Measurements from ENCODE around the gene AP3B1.

DNA sequence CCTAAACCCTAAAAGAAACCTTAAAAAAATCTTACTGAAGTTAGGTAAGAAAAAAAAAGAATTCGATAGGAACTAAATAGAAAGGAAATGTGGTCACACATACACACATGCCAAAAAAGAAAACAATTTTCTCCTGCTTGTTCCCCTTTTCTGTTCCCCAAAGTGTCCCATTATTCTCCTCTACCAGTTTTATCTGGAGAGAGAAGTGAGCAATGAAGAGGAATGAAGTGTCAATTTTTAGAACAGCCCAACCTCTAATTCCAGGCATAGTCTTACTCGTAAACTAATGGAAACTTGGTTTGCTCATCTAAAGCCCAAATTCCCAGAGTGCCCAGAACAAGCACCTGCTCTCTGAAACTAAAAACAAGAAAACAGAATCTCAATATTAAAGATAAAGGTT, 26.1 kb downstream of the AP3B1 start:
- TF ChIP-seq, protein P1, sequence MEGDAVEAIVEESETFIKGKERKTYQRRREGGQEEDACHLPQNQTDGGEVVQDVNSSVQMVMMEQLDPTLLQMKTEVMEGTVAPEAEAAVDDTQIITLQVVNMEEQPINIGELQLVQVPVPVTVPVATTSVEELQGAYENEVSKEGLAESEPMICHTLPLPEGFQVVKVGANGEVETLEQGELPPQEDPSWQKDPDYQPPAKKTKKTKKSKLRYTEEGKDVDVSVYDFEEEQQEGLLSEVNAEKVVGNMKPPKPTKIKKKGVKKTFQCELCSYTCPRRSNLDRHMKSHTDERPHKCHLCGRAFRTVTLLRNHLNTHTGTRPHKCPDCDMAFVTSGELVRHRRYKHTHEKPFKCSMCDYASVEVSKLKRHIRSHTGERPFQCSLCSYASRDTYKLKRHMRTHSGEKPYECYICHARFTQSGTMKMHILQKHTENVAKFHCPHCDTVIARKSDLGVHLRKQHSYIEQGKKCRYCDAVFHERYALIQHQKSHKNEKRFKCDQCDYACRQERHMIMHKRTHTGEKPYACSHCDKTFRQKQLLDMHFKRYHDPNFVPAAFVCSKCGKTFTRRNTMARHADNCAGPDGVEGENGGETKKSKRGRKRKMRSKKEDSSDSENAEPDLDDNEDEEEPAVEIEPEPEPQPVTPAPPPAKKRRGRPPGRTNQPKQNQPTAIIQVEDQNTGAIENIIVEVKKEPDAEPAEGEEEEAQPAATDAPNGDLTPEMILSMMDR (conservative IDR thresholded peaks at IDR 0.05; ENCODE audit: low read length) = no peak
- TF ChIP-seq EZH2phosphoT487 (IDR thresholded peaks at IDR 0.05; ENCODE audit: borderline replicate concordance, low read depth, low read length) = no peak

Data from OCI-LY7 (cell line).